CD8-positive, alpha-beta memory T cell (primary cell): ENCODE data around the gene FETUB. TPM values are rescaled to one million over a fixed set of nuclear protein-coding genes. Genes with fewer than 3 reads are reported as not detected.

Experiments used
- CTCF ChIA-PET: fragments of 350-600 bp; sonication (Branson Sonifier 250); formaldehyde crosslinking; loops from one replicate; lab custom pipeline; 2021; ENCODE audit warnings: antibody characterized with exemption; lab: Charles Lee
- POLR2A ChIA-PET: fragments of 350-600 bp; sonication (Branson Sonifier 250); formaldehyde crosslinking; loops from one replicate; lab custom pipeline; 2021; ENCODE audit warnings: antibody characterized with exemption; lab: Charles Lee
- DNase-seq, 5 donors: peaks; one replicate each; pipeline versions ENCODE4 v3.0.0 to v3.0.0-alpha.2; 2020 to 2022; ENCODE audit warnings: mixed read lengths in 1 of 5
- H3K27ac ChIP-seq: one replicate; pipeline ENCODE4 v1.7.0; 2013; ENCODE audit warnings: low read depth, mild to moderate bottlenecking, low read length, moderate library complexity
- H3K27me3 ChIP-seq: 2 replicates; pipeline ENCODE4 v1.7.0; 2013; ENCODE audit warnings: low read length, mild to moderate bottlenecking; ENCODE audit not compliant: insufficient read depth, poor library complexity, severe bottlenecking
- H3K36me3 ChIP-seq: 2 replicates; pipeline ENCODE4 v1.7.0; 2013; ENCODE audit warnings: mild to moderate bottlenecking, low read length, moderate library complexity; ENCODE audit not compliant: insufficient read depth
- H3K4me1 ChIP-seq: 2 replicates; pipeline ENCODE4 v1.7.0; 2013; ENCODE audit warnings: mild to moderate bottlenecking, low read length, moderate library complexity; ENCODE audit not compliant: insufficient read depth
- H3K4me3 ChIP-seq: 2 replicates; pipeline ENCODE4 v1.7.0; 2013; ENCODE audit warnings: mild to moderate bottlenecking, low read length
- H3K9me3 ChIP-seq: 2 replicates; pipeline ENCODE4 v1.7.0; 2013; ENCODE audit warnings: mild to moderate bottlenecking, low read length
- H3K27ac Mint-ChIP-seq, 8 donors: one replicate each; pipeline ENCODE4 v1.8.0; 2020 to 2021; ENCODE audit warnings: mixed read lengths in 8 of 8, mild to moderate bottlenecking in 6 of 8, inconsistent platforms in 3 of 8, moderate library complexity in 3 of 8
- H3K27me3 Mint-ChIP-seq, 2 donors: one replicate each; pipeline ENCODE4 v1.8.0; 2020 to 2021; ENCODE audit warnings: mixed read lengths in 2 of 2, mild to moderate bottlenecking in 1 of 2, moderate library complexity in 1 of 2
- H3K36me3 Mint-ChIP-seq, 3 donors: one replicate each; pipeline ENCODE4 v1.8.0; 2020 to 2021; ENCODE audit warnings: mixed read lengths in 3 of 3, inconsistent platforms in 1 of 3, mild to moderate bottlenecking in 1 of 3
- H3K4me1 Mint-ChIP-seq, 3 donors: one replicate each; pipeline ENCODE4 v1.8.0; 2020 to 2021; ENCODE audit warnings: mixed read lengths in 3 of 3, inconsistent platforms in 1 of 3, mild to moderate bottlenecking in 1 of 3
- H3K4me3 Mint-ChIP-seq, 7 donors: one replicate each; pipeline ENCODE4 v1.8.0; 2020 to 2021; ENCODE audit warnings: mixed read lengths in 7 of 7, mild to moderate bottlenecking in 6 of 7, moderate library complexity in 4 of 7, inconsistent platforms in 2 of 7
- H3K9me3 Mint-ChIP-seq, 5 donors: one replicate each; pipeline ENCODE4 v1.8.0; 2020 to 2022; ENCODE audit warnings: mixed read lengths in 5 of 5, mild to moderate bottlenecking in 3 of 5, moderate library complexity in 2 of 5, inconsistent platforms in 1 of 5
- polyA plus RNA-seq: library from polyadenylated mRNA; unstranded; fragments of 300-500 nt; fragmentation: Illumina TruSeq; gene quantifications from one replicate; pipeline ENCODE4 v1.2.3, GENCODE V29; 2021
- total RNA-seq, 2 experiments: library from RNA; stranded (reverse); gene quantifications; one replicate each; pipeline ENCODE4 v1.2.3, GENCODE V29; 2021

Gene FETUB
- total and polyA plus RNA-seq, 3 experiments from 2014 or later = not detected

DNA sequence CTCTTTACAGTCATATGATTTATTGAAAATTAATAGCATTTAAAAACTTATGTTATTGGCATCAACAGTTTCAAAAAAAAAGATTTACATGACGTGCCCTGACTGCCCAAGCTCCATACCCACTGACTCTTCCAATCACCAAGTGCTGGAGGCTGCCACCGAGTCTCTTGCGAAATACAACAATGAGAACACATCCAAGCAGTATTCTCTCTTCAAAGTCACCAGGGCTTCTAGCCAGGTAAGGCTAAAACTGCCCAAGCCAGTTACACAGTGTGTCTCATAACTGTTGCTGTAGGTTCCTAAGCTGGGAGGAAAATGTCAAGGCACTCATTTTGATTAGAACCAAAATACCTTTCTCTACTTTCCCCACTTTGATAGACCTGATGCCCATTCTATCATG, 4.5 kb downstream of the FETUB start:
- Mint-ChIP-seq H3K27ac (no peak overlapping the region), H3K36me3 (no peaks in the 10 kb centered on the region), H3K4me1 (no peaks in the 10 kb centered on the region), H3K27me3 (peaks cover 0 to 50% of the 10 kb centered on the region in 2 donors), H3K9me3 (no peaks in the 10 kb centered on the region), H3K4me3 (no peak overlapping the region)
- Histone ChIP-seq H3K27ac (no peak overlapping the region), H3K9me3 (no peaks in the 10 kb centered on the region), H3K4me3 (no peak overlapping the region), H3K36me3 (no peaks in the 10 kb centered on the region), H3K4me1 (no peaks in the 10 kb centered on the region), H3K27me3 (no peaks in the 10 kb centered on the region)
- no peak for DNase-seq
- ChIA-PET POLR2A (no interaction called here), CTCF (no interaction called here)

DNA sequence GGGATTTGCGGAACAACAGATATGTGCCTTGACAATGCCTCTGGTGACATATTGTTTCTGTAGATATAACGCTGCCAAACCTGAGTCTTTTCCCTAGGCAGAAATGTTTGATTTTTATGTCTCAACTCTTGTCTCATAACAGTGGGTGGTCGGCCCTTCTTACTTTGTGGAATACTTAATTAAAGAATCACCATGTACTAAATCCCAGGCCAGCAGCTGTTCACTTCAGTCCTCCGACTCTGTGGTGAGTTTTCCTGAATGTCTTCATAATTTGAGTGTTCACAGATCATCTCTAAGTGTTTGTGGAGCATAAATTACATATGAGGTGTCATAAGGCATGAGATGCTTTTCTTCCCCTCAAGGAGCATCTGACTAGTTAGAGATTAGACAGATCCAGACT, 5.9 kb downstream of the FETUB start:
- no peak overlapping the region for H3K27ac ChIP-seq
- Mint-ChIP-seq H3K36me3 (no peaks in the 10 kb centered on the region), H3K27ac (no peak overlapping the region), H3K9me3 (no peaks in the 10 kb centered on the region), H3K27me3 (peaks cover under 1 to 49% of the 10 kb centered on the region in 2 donors), H3K4me1 (no peaks in the 10 kb centered on the region), H3K4me3 (no peak overlapping the region)
- no peaks in the 10 kb centered on the region for H3K9me3 ChIP-seq
- no peaks in the 10 kb centered on the region for H3K36me3 ChIP-seq
- CTCF ChIA-PET = no interaction called here
- no peaks in the 10 kb centered on the region for H3K4me1 ChIP-seq
- H3K4me3 ChIP-seq = no peak overlapping the region
- no peaks in the 10 kb centered on the region for H3K27me3 ChIP-seq
- POLR2A ChIA-PET = no interaction called here
- no peak for DNase-seq

DNA sequence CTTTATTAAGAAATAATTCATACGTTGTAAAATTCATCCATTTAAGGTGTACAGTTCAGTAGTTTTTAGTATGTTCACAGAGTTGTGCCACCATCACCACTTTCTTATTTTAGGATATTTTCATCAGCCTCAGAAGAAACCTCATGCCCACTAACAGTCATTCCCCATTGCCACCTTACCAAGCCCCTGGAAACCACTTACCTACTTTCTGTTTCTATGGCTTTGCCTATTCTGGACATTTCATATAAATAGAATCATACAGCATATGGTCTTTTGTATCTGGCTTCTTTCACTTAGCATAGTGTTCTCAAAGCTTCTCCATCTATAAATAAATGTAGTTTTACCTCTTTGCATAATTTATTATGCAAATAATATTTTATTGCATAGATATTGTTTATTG, 6.6 kb downstream of the FETUB start:
- no peaks in the 10 kb centered on the region for H3K4me1 ChIP-seq
- DNase-seq = no peak
- ChIA-PET CTCF (no interaction called here), POLR2A (no interaction called here)
- H3K4me3 ChIP-seq = no peak overlapping the region
- H3K27me3 Mint-ChIP-seq = peaks cover 3 to 50% of the 10 kb centered on the region in 2 donors
- no peaks in the 10 kb centered on the region for H3K9me3 ChIP-seq
- no peaks in the 10 kb centered on the region for H3K9me3 Mint-ChIP-seq
- H3K27me3 ChIP-seq = no peaks in the 10 kb centered on the region
- H3K4me3 Mint-ChIP-seq = no peak overlapping the region
- H3K4me1 Mint-ChIP-seq = no peaks in the 10 kb centered on the region
- no peaks in the 10 kb centered on the region for H3K36me3 ChIP-seq
- H3K27ac Mint-ChIP-seq = no peak overlapping the region
- H3K27ac ChIP-seq = no peak overlapping the region
- H3K36me3 Mint-ChIP-seq = no peaks in the 10 kb centered on the region

DNA sequence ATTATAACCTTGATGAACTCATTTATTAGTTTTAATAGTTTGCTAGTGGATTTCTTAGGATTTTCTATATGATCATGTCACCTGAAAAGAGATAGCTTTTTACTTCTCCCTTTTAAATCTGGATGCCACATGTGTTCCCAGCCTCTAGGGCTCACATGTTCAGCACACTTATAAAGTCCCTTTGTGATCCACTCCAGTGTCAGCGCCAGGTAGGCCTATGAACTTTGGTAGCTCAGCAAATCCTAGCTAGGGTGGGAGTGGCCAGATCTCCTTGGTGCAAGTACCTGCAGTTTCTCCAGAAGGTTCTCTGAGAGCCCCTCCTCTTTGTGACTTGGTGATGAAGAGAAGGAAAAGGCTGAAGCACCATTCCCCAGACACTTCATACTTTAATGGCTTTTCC, 8.7 kb downstream of the FETUB start:
- no peak for DNase-seq
- no peaks in the 10 kb centered on the region for H3K4me1 Mint-ChIP-seq
- Histone ChIP-seq H3K36me3 (no peaks in the 10 kb centered on the region), H3K4me1 (no peaks in the 10 kb centered on the region), H3K4me3 (no peak overlapping the region), H3K27ac (no peak overlapping the region), H3K27me3 (peaks cover 4% of the 10 kb centered on the region), H3K9me3 (no peaks in the 10 kb centered on the region)
- H3K4me3 Mint-ChIP-seq = no peak overlapping the region
- POLR2A ChIA-PET = no interaction called here
- no peaks in the 10 kb centered on the region for H3K9me3 Mint-ChIP-seq
- no peak overlapping the region for H3K27ac Mint-ChIP-seq
- CTCF ChIA-PET = interaction anchor here (1.8 to 2.5 kb wide), 2 partner anchors 32 to 34 kb away, joined by 5 to 6 read pairs; no protein-coding TSS in a partner anchor
- no peaks in the 10 kb centered on the region for H3K36me3 Mint-ChIP-seq
- peaks cover 3 to 54% of the 10 kb centered on the region in 2 donors for H3K27me3 Mint-ChIP-seq

DNA sequence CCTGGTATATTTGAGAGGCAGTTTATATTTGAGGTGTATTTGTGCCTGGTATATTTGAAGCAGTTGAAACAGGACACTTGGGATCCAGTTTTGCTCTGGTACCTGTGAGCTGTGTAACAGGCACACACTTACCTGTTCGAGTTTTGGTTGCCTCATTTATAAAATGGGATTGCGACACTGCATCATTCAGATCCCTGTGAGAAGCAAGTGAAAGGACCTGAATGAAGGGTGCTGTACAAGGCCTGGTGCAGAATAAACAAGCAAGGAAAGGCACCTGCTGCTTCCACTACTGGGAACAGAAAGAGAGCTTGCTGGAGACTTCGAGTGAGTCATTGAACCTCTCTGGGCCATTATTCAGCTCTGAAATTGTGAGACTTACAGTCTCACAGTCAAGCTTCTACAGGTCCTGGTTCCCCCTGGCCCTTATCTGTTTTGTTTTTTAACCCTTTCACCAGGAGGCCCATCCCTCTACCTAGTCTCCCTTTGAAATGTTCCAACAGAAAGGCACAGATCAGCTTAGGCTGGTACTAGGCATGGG, 11.5 kb downstream of the FETUB start:
- H3K4me3 ChIP-seq = no peak overlapping the region
- DNase-seq = no peak
- Mint-ChIP-seq H3K4me3 (no peak overlapping the region), H3K4me1 (no peaks in the 10 kb centered on the region), H3K27me3 (peaks cover 3 to 39% of the 10 kb centered on the region in 2 donors), H3K36me3 (no peaks in the 10 kb centered on the region), H3K27ac (no peak overlapping the region), H3K9me3 (no peaks in the 10 kb centered on the region)
- no peaks in the 10 kb centered on the region for H3K4me1 ChIP-seq
- H3K27me3 ChIP-seq = peaks cover 4% of the 10 kb centered on the region
- H3K9me3 ChIP-seq = no peaks in the 10 kb centered on the region
- CTCF ChIA-PET = no interaction called here
- H3K27ac ChIP-seq = no peak overlapping the region
- H3K36me3 ChIP-seq = no peaks in the 10 kb centered on the region
- POLR2A ChIA-PET = no interaction called here

DNA sequence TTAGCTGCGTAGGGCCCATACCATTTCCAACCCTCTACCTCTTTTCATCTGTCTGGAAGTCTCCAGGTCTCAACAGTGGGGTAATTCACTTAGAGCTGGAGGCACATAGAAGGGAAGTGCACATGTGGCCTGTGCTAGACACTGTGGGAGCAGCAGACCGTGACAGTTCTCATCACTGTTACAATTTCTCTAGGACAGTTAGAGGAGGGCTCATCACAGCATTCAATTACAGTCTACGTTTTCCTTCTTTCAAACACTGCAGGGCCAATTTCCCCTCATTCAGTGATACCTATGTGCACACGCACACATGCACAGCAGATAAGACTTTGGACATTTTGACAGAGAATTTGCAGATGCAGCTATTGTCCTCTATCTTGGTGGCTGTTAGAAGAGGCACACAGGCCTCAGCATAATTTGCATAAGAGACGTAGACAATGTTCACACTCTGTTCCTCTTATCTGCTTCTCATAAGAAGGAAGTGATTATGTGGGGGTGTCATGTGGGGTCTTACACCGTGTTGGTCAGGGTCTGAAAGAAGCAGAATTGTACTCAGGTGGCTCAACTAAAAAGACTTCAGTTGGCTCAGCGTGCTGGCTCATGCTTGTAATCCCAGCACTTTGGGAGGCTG, 13.0 kb downstream of the FETUB start:
- Mint-ChIP-seq H3K27me3 (peaks cover 6 to 37% of the 10 kb centered on the region in 2 donors), H3K36me3 (no peaks in the 10 kb centered on the region), H3K4me3 (no peak overlapping the region), H3K9me3 (no peaks in the 10 kb centered on the region), H3K4me1 (no peaks in the 10 kb centered on the region), H3K27ac (no peak overlapping the region)
- no peak overlapping the region for H3K27ac ChIP-seq
- POLR2A ChIA-PET = no interaction called here
- H3K27me3 ChIP-seq = peaks cover 4% of the 10 kb centered on the region
- H3K9me3 ChIP-seq = no peaks in the 10 kb centered on the region
- no peak overlapping the region for H3K4me3 ChIP-seq
- H3K36me3 ChIP-seq = no peaks in the 10 kb centered on the region
- H3K4me1 ChIP-seq = no peaks in the 10 kb centered on the region
- no peak for DNase-seq
- CTCF ChIA-PET = interaction anchor here (1.1 kb wide), 1 partner anchor 36 kb away, joined by 3 read pairs; no protein-coding TSS in a partner anchor

DNA sequence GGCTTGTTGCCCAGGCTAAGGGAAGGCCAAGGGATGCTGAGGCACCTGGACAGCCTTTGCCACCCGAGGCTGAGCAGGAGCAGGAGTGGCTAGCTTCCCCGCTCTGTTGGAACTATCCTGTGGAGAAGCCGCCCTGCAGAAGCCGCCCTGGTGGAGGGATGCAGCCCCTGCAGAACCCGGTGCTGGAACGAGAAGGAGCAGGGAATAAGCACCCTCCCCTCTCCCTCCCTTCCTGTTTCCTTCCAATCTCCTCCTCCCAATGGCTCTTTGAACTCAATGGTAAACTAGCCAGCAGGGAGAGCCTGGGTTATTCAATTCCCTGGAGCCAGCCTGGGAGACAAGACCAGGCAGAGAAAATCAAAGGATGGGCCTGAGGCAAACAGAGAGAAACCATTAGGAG, 13.8 kb downstream of the FETUB start:
- POLR2A ChIA-PET = no interaction called here
- no peak for DNase-seq
- Mint-ChIP-seq H3K4me1 (no peaks in the 10 kb centered on the region), H3K27ac (no peak overlapping the region), H3K9me3 (no peaks in the 10 kb centered on the region), H3K4me3 (no peak overlapping the region), H3K27me3 (peaks cover 6 to 36% of the 10 kb centered on the region in 2 donors), H3K36me3 (no peaks in the 10 kb centered on the region)
- no peak overlapping the region for H3K27ac ChIP-seq
- peaks cover 4% of the 10 kb centered on the region for H3K27me3 ChIP-seq
- no peaks in the 10 kb centered on the region for H3K9me3 ChIP-seq
- H3K36me3 ChIP-seq = no peaks in the 10 kb centered on the region
- no peaks in the 10 kb centered on the region for H3K4me1 ChIP-seq
- CTCF ChIA-PET = no interaction called here
- no peak overlapping the region for H3K4me3 ChIP-seq

DNA sequence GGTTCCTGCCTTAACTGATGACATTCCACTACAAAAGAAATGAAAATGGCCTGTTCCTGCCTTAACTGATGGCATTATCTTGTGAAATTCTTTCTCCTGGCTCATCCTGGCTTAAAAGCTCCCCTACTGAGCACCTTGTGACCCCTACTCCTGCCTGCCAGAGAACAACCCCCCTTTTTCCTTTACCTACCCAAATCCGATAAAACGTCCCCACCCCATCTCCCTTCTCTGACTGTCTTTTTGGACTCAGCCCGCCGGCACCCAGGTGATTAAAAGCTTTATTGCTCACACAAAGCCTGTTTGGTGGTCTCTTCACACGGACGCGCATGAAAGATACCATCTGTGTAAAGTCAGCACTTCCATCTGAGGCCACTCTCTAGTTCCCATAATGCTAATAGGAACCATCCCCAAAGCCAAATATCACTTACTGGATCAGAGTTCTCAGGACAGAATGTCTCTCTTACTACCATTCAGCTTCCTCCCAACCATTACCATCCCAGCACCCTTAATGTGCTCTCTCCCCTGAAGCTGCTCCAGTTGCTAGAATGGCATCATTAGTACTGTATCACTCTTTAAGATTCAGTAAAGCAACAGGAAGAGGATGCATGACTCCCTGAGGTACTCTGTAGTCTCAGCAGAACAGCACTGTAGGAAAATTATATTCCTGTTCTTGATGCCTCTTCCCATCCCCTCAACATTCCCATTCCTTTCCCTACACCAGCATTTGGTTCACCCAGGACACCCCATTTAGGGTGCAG, 23.3 kb downstream of the FETUB start:
- Mint-ChIP-seq H3K9me3 (no peaks in the 10 kb centered on the region), H3K27me3 (peaks cover 15 to 19% of the 10 kb centered on the region in 2 donors), H3K4me1 (no peaks in the 10 kb centered on the region), H3K36me3 (no peaks in the 10 kb centered on the region), H3K27ac (no peak overlapping the region), H3K4me3 (no peak overlapping the region)
- Histone ChIP-seq H3K27me3 (no peaks in the 10 kb centered on the region), H3K9me3 (no peaks in the 10 kb centered on the region), H3K36me3 (no peaks in the 10 kb centered on the region), H3K27ac (no peak overlapping the region), H3K4me1 (no peaks in the 10 kb centered on the region), H3K4me3 (no peak overlapping the region)
- DNase-seq = no peak
- POLR2A ChIA-PET = no interaction called here
- CTCF ChIA-PET = no interaction called here
